COLO668 (cell line): ENCODE results near the gene RASL10B.

ENCODE experiments used
- DNase-seq: peaks from one replicate; lab custom pipeline; 2025; ENCODE audit not compliant: unreplicated experiment; lab: John Stamatoyannopoulos, UW

Gene RASL10B

GRCh38 chr17:35791681-35792350 lies 60.4 kb downstream of the RASL10B start:
- DNase-seq: no peak
